HCT116 (cell line): ENCODE data around the gene ST6GAL2. TPM values are rescaled to one million over a fixed set of nuclear protein-coding genes. Genes with fewer than 3 reads are reported as not detected.

Experiments used
- ATAC-seq: fragments of 200-7000 bp; cut with Tn5 transposase; 2 replicates; pipeline ENCODE4 v1.9.1; 2020; ENCODE audit warnings: mild to moderate bottlenecking, moderate library complexity
- BruUV-seq: library from RNA; stranded (reverse); fragments of 400-500 nt; replicated peaks from 2 replicates; lab custom pipeline; 2021; lab: Mats Ljungman, UMichigan
- CTCF ChIA-PET: fragments of 300-600 bp; sonication (Branson Sonifier 250); formaldehyde crosslinking; loops from one replicate; lab custom pipeline; 2021; ENCODE audit warnings: antibody characterized with exemption; lab: Charles Lee
- POLR2A ChIA-PET: fragments of 300-600, 350-600 bp; sonication (Branson Sonifier 250); formaldehyde crosslinking; loops from one replicate; lab custom pipeline; 2021; ENCODE audit warnings: antibody characterized with exemption; lab: Charles Lee
- RAD21 ChIA-PET, 2 experiments: fragments of 300-600 bp; sonication (Branson Sonifier 250); formaldehyde crosslinking; loops; one replicate each; lab custom pipeline; 2023; ENCODE audit warnings: low total read pairs in 2 of 2; ENCODE audit not compliant: uncharacterized antibody in 2 of 2, unreplicated experiment in 2 of 2, low non-redundant PET in 1 of 2; lab: Charles Lee
- DNase-seq: peaks from one replicate; pipeline ENCODE4 v3.0.0-alpha.2; 2010; ENCODE audit warnings: low read depth, low spot score
- H2AFZ ChIP-seq: fragments of 200-600 bp; shearing (Covaris generic), sonication (generic); 2 replicates; pipeline ENCODE4 v1.6.1; 2017; ENCODE audit warnings: low read depth, mixed run types, mixed read lengths, antibody characterized with exemption, low read length; ENCODE audit not compliant: poor library complexity, severe bottlenecking
- H3K27ac ChIP-seq: 2 replicates; pipeline ENCODE4 v1.5.1; 2012; ENCODE audit warnings: low read depth, low read length
- H3K27me3 ChIP-seq: fragments of 200-600 bp; sonication (generic); 2 replicates; pipeline ENCODE4 v1.6.1; 2016; ENCODE audit warnings: mixed run types, low read length, mixed read lengths; ENCODE audit not compliant: insufficient read depth
- H3K36me3 ChIP-seq, 2 experiments: fragments of 200-500 bp in 1 of 2; fragments of 200-600 bp in 1 of 2; sonication (Bioruptor generic) in 1 of 2; sonication (generic) in 1 of 2; 2 replicates each; pipeline versions ENCODE4 v1.5.1 to v1.6.1; 2014 to 2016; ENCODE audit warnings: low read length in 2 of 2, inconsistent platforms in 1 of 2, mixed read lengths in 1 of 2, mixed run types in 1 of 2; ENCODE audit not compliant: insufficient read depth in 2 of 2, control insufficient read depth in 1 of 2
- H3K4me1 ChIP-seq, 2 experiments: fragments of 200-600 bp in 1 of 2; sonication (generic) in 1 of 2; 2 replicates each; pipeline versions ENCODE4 v1.5.1 to v1.6.1; 2012 to 2017; ENCODE audit warnings: low read length in 2 of 2, inconsistent platforms in 1 of 2, mild to moderate bottlenecking in 1 of 2, mixed read lengths in 1 of 2, mixed run types in 1 of 2, moderate library complexity in 1 of 2; ENCODE audit not compliant: insufficient read depth in 2 of 2, control insufficient read depth in 1 of 2
- H3K4me2 ChIP-seq: fragments of 200-600 bp; sonication (generic); 2 replicates; pipeline ENCODE4 v1.6.1; 2017; ENCODE audit warnings: mixed run types, low read length, mixed read lengths
- H3K4me3 ChIP-seq, 2 experiments: fragments of 200-600 bp in 1 of 2; sonication (generic) in 1 of 2; replicated peaks in 1 of 2; 2 replicates each; pipeline ENCODE4 v1.5.1; 2011 to 2016; ENCODE audit warnings: low read length in 2 of 2, control low read depth in 1 of 2, low read depth in 1 of 2, mild to moderate bottlenecking in 1 of 2, mixed read lengths in 1 of 2, mixed run types in 1 of 2
- H3K79me2 ChIP-seq: fragments of 200-600 bp; sonication (generic); 2 replicates; pipeline ENCODE4 v1.6.1; 2017; ENCODE audit warnings: mild to moderate bottlenecking, mixed run types, low read length, moderate library complexity, mixed read lengths; ENCODE audit not compliant: insufficient read depth
- H3K9ac ChIP-seq: fragments of 200-600 bp; sonication (generic); 2 replicates; pipeline ENCODE4 v1.6.1; 2016; ENCODE audit warnings: low read length, mixed read lengths
- H3K9me2 ChIP-seq: fragments of 200-600 bp; sonication (generic), shearing (Covaris generic); 2 replicates; pipeline ENCODE4 v1.6.1; 2017; ENCODE audit warnings: mixed run types, mild to moderate bottlenecking, moderate library complexity; ENCODE audit not compliant: insufficient read depth
- H3K9me3 ChIP-seq, 2 experiments: fragments of 200-500 bp in 1 of 2; fragments of 200-600 bp in 1 of 2; sonication (Bioruptor generic) in 1 of 2; sonication (generic) in 1 of 2; 2 replicates each; pipeline ENCODE4 v1.6.1; 2014 to 2017; ENCODE audit warnings: low read length in 2 of 2, mixed read lengths in 2 of 2, inconsistent platforms in 1 of 2, low read depth in 1 of 2, mild to moderate bottlenecking in 1 of 2, mixed run types in 1 of 2, moderate library complexity in 1 of 2; ENCODE audit not compliant: control insufficient read depth in 1 of 2, insufficient read depth in 1 of 2
- H4K20me1 ChIP-seq: fragments of 200-600 bp; sonication (generic), shearing (Covaris generic); 2 replicates; pipeline ENCODE4 v1.6.1; 2017; ENCODE audit warnings: mixed run types, mild to moderate bottlenecking, moderate library complexity; ENCODE audit not compliant: insufficient read depth
- ATF3 ChIP-seq: IDR thresholded peaks from 2 replicates; pipeline ENCODE4 v1.6.1; 2012
- CBX3 ChIP-seq: IDR thresholded peaks from 2 replicates; pipeline ENCODE4 v1.6.1; 2012; ENCODE audit warnings: low read depth
- CEBPB ChIP-seq: IDR thresholded peaks from 2 replicates; pipeline ENCODE4 v1.6.1; 2012; ENCODE audit warnings: low read depth
- CTCF ChIP-seq, 3 experiments: fragments of 200-600 bp in 1 of 3; sonication (generic) in 1 of 3; IDR thresholded peaks in 2 of 3; conservative IDR thresholded peaks in 1 of 3; 2 replicates each; pipeline ENCODE4 v1.5.1; 2012 to 2017; ENCODE audit warnings: low read depth in 2 of 3, low read length in 2 of 3, antibody characterized with exemption in 1 of 3, borderline replicate concordance in 1 of 3, control low read depth in 1 of 3, mild to moderate bottlenecking in 1 of 3, mixed read lengths in 1 of 3, mixed run types in 1 of 3, moderate library complexity in 1 of 3; ENCODE audit not compliant: insufficient read depth in 1 of 3
- EGR1 ChIP-seq: IDR thresholded peaks from 2 replicates; pipeline ENCODE4 v1.6.1; 2012; ENCODE audit warnings: low read depth
- ELF1 ChIP-seq: IDR thresholded peaks from 2 replicates; pipeline ENCODE4 v1.6.1; 2012; ENCODE audit warnings: low read depth, borderline replicate concordance
- EZH2phosphoT487 ChIP-seq: fragments of 200-600 bp; IDR thresholded peaks from 2 replicates; pipeline ENCODE4 v1.6.1; 2018; ENCODE audit warnings: antibody characterized with exemption, borderline replicate concordance
- JUND ChIP-seq: IDR thresholded peaks from 2 replicates; pipeline ENCODE4 v1.6.1; 2012
- POLR2A ChIP-seq: IDR thresholded peaks from 2 replicates; pipeline ENCODE4 v1.7.0; 2011; ENCODE audit warnings: borderline replicate concordance; ENCODE audit not compliant: insufficient read depth, insufficient read length; ENCODE audit errors: extremely low read depth
- POLR2AphosphoS5 ChIP-seq: IDR thresholded peaks from 2 replicates; pipeline ENCODE4 v1.6.1; 2011; ENCODE audit warnings: mild to moderate bottlenecking, low read depth, low read length, moderate library complexity
- RAD21 ChIP-seq: IDR thresholded peaks from 2 replicates; pipeline ENCODE4 v1.6.1; 2012; ENCODE audit warnings: low read depth, mild to moderate bottlenecking
- SIN3A ChIP-seq: IDR thresholded peaks from 2 replicates; pipeline ENCODE4 v1.6.1; 2012; ENCODE audit warnings: low read depth
- TCF7L2 ChIP-seq: IDR thresholded peaks from 2 replicates; pipeline ENCODE4 v1.7.0; 2011; ENCODE audit warnings: borderline replicate concordance, inconsistent platforms; ENCODE audit not compliant: insufficient read depth, insufficient read length; ENCODE audit errors: extremely low read depth
- YY1 ChIP-seq: IDR thresholded peaks from 2 replicates; pipeline ENCODE4 v1.6.1; 2011; ENCODE audit warnings: low read length, low read depth, moderate library complexity, mild to moderate bottlenecking; ENCODE audit not compliant: insufficient replicate concordance; ENCODE audit errors: extremely low read depth
- ZFX ChIP-seq: fragments of 450-650 bp; IDR thresholded peaks from 2 replicates; pipeline ENCODE4 v1.6.1; 2017
- intact Hi-C: fragments of 100-400 bp; cut with micrococcal nuclease; formaldehyde crosslinking; loops from 2 replicates; pipeline ENCODE4 v1.10.0; 2022
- total RNA-seq: library from RNA; stranded (reverse); gene quantifications from one replicate; pipeline ENCODE4 v1.2.1, GENCODE V29; 2021; ENCODE audit not compliant: unreplicated experiment
- TF ChIP-seq, protein P1 (sequence below): IDR thresholded peaks from 2 replicates; pipeline ENCODE4 v1.6.1; 2011; ENCODE audit warnings: mild to moderate bottlenecking, low read length, moderate library complexity; ENCODE audit not compliant: insufficient replicate concordance; ENCODE audit errors: extremely low read depth
- TF ChIP-seq, protein P2 (sequence below): IDR thresholded peaks from 2 replicates; pipeline ENCODE4 v1.6.1; 2012

Gene ST6GAL2
- total RNA-seq, 1 experiment from 2014 or later = not detected

GRCh38 chr2:106853631-106854030 lies 32.3 kb downstream of the ST6GAL2 start:
- no TSS peak for BruUV-seq
- H3K4me1 ChIP-seq = no peaks in the 10 kb centered on the region
- POLR2A ChIA-PET = no interaction called here

More at GRCh38 chr2:106853631-106854030, 32.3 kb downstream of the ST6GAL2 start:
- peaks cover 0 to 11% of the 10 kb centered on the region in 2 experiments; a peak in 2 of 4 replicates for H3K9me3 ChIP-seq
- H3K9me2 ChIP-seq = no peaks in the 10 kb centered on the region
- no peaks in the 10 kb centered on the region for H3K79me2 ChIP-seq
- H3K27ac ChIP-seq = no peak overlapping the region
- H3K4me3 ChIP-seq = no peak overlapping the region
- H3K27me3 ChIP-seq = no peaks in the 10 kb centered on the region
- TF ChIP-seq SIN3A (no peak), EGR1 (no peak), ATF3 (no peak), EZH2phosphoT487 (no peak), CBX3 (no peak), JUND (no peak), RAD21 (no peak), ELF1 (no peak), ZFX (no peak), TCF7L2 (no peak), YY1 (no peak), POLR2AphosphoS5 (no peak), POLR2A (no peak), CEBPB (no peak), CTCF (IDR thresholded peaks at IDR 0.05 in 2 of 3, conservative IDR thresholded peaks at IDR 0.05 in 1 of 3; ENCODE audit: borderline replicate concordance in 1 of 3, insufficient read depth in 1 of 3, low read depth in 2 of 3, low read length in 2 of 3) (no peak)
- TF ChIP-seq, protein P1, sequence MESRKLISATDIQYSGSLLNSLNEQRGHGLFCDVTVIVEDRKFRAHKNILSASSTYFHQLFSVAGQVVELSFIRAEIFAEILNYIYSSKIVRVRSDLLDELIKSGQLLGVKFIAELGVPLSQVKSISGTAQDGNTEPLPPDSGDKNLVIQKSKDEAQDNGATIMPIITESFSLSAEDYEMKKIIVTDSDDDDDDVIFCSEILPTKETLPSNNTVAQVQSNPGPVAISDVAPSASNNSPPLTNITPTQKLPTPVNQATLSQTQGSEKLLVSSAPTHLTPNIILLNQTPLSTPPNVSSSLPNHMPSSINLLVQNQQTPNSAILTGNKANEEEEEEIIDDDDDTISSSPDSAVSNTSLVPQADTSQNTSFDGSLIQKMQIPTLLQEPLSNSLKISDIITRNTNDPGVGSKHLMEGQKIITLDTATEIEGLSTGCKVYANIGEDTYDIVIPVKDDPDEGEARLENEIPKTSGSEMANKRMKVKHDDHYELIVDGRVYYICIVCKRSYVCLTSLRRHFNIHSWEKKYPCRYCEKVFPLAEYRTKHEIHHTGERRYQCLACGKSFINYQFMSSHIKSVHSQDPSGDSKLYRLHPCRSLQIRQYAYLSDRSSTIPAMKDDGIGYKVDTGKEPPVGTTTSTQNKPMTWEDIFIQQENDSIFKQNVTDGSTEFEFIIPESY = no peak
- TF ChIP-seq, protein P2, sequence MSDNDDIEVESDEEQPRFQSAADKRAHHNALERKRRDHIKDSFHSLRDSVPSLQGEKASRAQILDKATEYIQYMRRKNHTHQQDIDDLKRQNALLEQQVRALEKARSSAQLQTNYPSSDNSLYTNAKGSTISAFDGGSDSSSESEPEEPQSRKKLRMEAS = no peak
- TF ChIP-seq, all 23 proteins: peak for 0
- DNase-seq (no peak), ATAC-seq (no peak)
- Histone ChIP-seq H3K4me2 (no peak overlapping the region), H4K20me1 (no peaks in the 10 kb centered on the region), H3K36me3 (no peaks in the 10 kb centered on the region), H3K9ac (no peak overlapping the region), H2AFZ (no peak overlapping the region)
- ChIA-PET RAD21 (no interaction called here), CTCF (no interaction called here)
- intact Hi-C loops = no loop called here
